ENCODE data around the gene AAMDC.

Gene AAMDC

DNA sequence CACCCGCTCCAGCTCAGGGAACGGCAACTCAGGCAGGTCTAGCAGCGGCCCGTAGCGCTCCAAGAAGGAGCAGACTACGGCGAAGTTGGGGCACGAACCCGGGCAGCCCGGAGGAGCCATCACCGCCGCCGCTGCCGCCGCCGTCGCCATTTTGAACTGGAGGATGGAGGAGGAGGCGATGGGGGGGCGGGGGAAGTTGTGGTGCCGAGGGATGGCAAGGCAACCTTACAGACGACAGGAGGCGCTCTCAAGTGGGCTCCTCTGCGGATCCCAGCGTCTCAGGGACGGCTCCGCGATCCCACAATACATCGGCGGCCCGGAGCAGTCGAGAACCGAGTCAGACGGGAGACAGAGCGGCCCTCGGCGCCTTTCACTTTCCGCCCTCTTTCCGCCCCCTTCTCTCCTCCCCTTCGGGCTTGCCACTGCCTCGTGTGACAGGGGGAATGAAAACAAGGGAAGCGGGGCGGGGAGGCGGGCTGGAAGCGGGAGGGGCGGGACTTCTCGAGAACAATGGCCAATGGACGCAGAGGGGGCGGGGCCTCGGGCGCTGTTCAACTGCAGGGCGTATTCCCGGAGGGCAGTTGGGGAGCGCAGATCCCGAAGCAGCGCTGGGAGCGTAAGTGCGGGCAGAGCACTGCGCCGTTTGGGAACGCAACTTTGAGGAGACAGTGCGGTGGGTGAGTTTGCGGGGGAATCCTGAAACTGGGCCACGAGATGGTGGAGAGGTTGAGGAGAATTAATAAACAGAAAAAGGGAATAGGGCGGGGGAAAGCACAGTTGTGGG is at the start of gene AAMDC, which contains the start of gene RSF1:
TSS of gene AAMDC (plus strand) at position 580 of the 784 bp plus-strand sequence. CDS start 21,353 bp downstream, outside the sequence.
TSS of gene RSF1 (minus strand) at position 158 of the 784 bp plus-strand sequence. CDS start at position 150, 8 bp downstream.
- peak; percentile 99 for DNase-seq (ENCODE audit: low read depth)

DNA sequence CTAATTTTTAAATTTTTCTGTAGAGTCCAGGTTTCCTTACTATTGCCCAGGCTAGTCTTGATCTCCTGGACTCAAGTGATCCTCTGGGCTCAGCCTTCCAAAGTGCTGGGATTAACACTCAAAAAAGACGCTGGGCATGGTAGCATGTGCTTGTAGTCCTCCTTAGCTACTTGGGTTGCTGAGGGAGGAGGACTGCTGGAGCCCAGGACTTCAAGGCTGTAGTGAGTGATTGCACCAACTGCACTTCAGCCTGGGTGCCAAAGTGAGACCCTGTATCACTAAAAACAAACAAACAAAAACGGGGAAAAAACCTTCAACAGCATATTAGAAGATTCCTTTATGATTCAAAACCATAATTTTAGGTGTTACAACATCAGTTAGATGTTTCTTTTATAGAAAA is 45.0 kb upstream of the AAMDC start:
- DNase-seq (ENCODE audit: low read depth): no peak

DNA sequence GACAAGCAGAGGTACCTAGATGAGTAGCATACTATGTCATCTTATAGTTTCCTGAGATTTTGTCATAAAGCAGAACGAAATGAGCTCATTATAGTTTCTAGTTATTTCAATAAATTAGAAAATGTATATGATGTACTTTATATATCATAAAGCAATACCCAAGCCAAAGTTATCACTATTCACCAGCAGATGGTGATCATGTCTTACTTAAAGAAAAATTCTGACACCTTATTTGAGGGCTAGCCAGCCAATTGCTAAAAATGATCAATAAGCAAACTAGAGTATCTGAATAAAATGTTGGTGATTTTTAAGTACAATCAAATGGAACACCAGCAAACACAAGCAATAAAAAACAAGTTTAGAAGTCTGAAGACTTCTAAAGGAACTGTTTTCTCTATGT is 44.5 kb upstream of the AAMDC start:
- peak; percentile 25 for DNase-seq (ENCODE audit: low read depth)

GRCh38 chr11:77778118-77778517 is 42.8 kb upstream of the AAMDC start:
- no peak for DNase-seq (ENCODE audit: low read depth)

- DNase-seq (ENCODE audit: low read depth): no peak
These were observed 42.4 kb upstream of the AAMDC start for GRCh38 chr11:77778549-77778948.

- DNase-seq (ENCODE audit: low read depth): peak; percentile 62
These were observed 41.0 kb upstream of the AAMDC start for GRCh38 chr11:77779935-77780334.

DNA sequence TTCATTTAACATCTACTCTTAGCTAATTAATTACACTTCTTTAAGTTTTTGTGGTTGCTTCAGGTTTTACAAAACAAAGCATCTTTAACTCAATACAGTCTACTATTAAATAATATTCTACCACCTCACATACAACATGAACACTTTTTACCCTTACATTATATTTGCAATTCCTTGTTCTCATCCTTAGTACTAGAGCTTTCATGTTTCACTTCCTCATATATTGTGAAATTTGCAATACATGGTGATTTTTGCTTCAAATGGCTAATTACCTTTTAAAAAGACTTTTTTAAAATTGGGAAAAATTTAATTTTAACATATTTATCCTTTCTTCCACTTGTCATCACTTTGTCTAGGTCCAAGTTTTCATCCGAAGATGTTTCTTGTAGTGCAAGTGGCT is 37.9 kb upstream of the AAMDC start:
- no peak for DNase-seq (ENCODE audit: low read depth)

DNA sequence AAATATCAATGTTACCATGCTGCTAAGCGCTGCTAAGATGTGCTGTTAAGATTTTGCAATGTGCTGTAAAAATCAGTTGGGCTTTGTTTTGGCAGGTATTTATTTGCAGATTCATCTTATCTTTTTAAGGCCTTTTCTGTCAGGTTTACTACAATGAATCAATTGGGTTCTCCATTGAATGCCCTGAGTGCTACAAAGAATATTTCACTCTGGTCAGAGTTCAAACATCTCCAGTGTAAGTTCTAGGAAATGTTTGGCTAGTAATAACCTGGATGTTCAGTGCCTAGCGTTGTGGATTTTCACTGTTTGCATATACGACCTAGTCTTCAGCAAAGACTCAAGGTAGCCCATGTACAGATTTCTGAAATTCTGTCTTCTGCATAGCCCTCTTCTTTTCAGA is 36.4 kb upstream of the AAMDC start:
- DNase-seq (ENCODE audit: low read depth): no peak

GRCh38 chr11:77789061-77789730 is 31.7 kb upstream of the AAMDC start:
- DNase-seq (ENCODE audit: low read depth): no peak

DNA sequence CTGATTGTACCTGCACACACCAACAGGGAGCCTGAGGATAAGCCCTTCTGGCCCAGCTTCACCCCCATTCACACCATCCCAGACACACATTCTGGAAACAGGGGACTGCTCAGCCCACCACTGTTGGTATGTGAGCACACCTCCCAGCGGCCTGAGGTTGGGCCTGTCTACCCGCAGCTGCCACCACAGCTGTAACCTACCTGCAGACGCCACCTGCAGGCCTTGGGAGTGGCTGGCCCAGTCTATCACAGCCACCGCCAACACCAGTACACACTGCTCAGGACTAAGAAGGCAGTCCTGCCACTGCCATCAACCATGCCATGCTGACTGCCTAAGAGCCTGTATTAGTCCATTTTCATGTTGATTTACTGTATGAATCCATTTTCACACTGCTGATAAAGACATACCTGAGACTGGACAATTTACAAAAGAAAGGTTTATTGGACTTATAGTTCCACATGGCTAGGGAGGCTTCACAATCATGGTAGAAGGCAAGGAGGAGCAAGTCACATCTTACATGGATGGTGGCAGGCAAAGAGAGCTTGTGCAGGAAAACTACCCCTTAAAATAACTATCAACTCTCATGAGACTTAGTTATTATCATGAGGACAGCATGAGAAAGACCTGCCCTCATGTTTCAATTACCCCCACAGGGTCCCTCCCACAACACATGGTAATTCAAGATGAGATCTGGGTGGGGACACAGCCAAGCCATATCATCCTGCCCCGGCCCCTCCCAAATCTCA is 31.0 kb upstream of the AAMDC start:
- no peak for DNase-seq (ENCODE audit: low read depth)

- no peak for DNase-seq (ENCODE audit: low read depth)
These were observed 29.6 kb upstream of the AAMDC start for GRCh38 chr11:77791301-77791700.

GRCh38 chr11:77793972-77794371 is 27.0 kb upstream of the AAMDC start:
- no peak for DNase-seq (ENCODE audit: low read depth)

GRCh38 chr11:77799338-77799737 is 21.6 kb upstream of the AAMDC start:
- peak; percentile 11 for DNase-seq (ENCODE audit: low read depth)

DNA sequence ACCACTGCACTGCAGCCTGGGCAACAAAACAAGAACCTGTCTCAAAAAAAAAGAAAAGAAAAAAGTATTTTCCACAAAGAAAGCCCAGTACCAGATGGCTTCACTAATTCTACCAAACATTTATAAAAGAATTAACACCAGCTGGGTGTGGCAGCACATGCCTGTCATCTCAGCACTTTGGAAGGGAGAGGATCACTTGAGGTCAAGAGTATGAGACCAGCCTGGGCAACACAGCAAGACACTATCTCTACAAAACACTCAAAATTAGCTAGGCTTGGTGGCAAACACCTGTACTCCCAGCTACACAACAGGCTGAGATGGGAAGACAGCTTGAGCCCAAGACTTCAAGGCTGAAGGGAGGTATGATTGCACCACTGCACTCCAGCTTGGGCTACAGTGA is 20.5 kb upstream of the AAMDC start:
- no peak for DNase-seq (ENCODE audit: low read depth)

- peak; percentile 36 for DNase-seq (ENCODE audit: low read depth)
These were observed 19.5 kb upstream of the AAMDC start for GRCh38 chr11:77801477-77801876.

GRCh38 chr11:77806415-77806814 is 14.5 kb upstream of the AAMDC start:
- DNase-seq (ENCODE audit: low read depth): no peak

DNA sequence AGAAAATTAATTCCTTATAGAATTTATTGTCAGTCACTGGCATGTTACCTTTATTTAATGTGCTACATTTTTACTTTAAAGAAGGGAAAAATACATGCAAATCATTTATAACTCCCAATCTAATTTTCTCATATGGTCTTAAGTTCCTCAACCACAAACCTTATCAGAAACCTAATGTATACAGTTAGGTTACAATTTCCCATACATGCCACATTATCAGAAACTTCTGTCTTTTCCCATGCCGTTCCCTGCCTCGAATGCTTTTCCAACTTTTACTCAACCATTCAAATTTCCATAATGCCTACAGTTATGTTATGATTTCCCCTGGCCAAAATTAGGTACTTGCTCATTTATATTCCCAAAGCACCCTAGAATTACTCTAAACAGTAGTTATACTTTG is 14.0 kb upstream of the AAMDC start:
- DNase-seq (ENCODE audit: low read depth): no peak

- peak; percentile 45 for DNase-seq (ENCODE audit: low read depth)
These were observed 7.7 kb upstream of the AAMDC start for GRCh38 chr11:77813256-77813655.

- DNase-seq (ENCODE audit: low read depth): no peak
These were observed 6.1 kb upstream of the AAMDC start for GRCh38 chr11:77814848-77815247.

DNA sequence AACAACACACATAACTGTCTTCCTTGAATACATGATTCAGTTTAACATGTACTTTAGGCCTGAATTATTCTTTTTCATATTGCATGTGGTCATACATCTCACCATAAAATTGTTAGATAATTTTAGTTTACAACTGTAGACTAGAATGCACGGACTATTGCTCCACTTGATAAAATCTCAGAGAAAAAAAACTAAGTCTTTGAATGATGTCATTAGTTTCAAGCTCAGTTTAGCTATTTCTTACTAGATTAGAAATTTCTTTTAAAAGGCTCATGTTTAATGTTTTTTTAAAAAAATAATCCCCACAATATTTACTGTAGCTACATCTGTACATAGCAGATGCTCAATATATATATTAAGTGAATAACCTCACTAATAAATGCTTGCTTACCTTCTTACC is 5.5 kb upstream of the AAMDC start:
- no peak for DNase-seq (ENCODE audit: low read depth)

- peak; percentile 89 for DNase-seq (ENCODE audit: low read depth)
These were observed 1.5 kb upstream of the AAMDC start for GRCh38 chr11:77819411-77819920.

DNA sequence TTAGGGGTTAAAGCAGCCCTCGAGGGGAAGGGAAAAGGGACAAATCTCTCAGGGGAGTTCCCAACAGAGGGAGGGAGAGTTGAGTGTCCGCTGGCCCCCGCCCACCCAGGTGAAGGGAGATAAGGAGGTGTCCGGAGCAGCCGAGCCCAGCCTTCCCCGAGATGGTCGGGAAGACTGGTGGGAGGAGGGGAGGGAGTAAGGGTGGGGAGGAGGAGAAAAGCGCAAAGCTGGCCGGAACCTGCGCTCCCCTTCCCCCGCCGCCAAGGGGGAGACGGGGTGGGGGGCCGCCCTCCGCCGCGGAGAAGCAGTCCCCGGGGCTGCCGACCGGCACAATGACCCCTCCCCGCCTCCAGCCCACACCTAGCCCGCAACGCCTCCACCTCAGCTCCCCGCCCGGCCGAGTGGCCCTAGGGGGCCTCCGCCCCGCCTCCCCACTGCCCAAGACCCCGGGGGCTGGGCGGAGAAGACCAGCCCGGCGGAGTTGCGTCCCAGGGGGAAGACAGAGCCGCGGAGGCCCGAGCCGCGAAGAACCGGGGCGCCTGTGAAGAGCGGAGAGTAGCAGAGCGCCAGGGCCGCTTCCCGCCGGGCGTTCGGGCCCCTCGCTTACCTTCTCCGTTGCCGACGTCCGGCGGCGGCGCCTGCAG is 901 bp upstream of the AAMDC start:
- peak; percentile 47 for DNase-seq (ENCODE audit: low read depth)

Measured in EH (cell line).